ENCODE data around the gene RFX4. TPM values are rescaled to one million over a fixed set of nuclear protein-coding genes. Genes with fewer than 3 reads are reported as not detected.

Gene RFX4
- total and polyA plus RNA-seq, 2 of the 8 experiments (the other 6 are each of a cell fraction or from before 2014, with no cell fraction given): 0.06 TPM; not detected in 1

DNA sequence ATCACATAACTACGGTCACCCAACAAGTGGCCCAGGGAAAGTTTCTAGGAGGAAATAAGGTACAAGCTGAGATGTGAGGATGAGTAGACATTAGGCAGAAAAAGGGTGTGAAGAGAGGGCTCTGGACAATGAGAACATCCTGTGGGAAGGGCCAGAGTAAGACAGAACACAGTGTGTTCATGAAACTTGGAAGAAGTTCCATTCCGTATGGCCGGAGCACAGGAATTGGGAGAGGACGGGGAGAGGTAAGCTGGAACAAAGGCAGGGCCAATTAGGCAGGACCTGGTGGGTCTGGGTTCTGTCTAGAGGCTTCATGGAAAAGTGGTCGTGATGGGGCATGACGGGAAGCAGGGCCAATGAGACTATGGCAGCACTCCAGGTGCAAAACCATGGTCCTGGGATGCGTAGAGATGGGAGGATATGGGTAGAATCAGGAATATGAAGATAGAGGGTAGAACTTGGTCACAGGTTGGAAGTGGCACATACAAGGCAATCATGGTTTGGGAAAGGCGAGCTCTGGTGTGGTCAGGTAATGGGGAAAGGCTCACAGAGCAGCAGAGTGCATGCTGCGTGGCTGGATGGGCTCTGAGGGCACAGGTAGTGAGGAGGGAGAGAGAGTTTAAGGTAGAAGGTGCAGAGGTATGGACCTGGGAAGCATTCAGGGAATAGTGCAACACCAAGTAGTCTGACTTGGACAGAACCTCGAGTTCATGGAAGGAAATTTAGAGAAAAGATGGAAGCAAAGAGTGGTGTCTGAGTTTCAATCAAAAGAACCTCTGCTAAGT lies 93.0 kb downstream of the RFX4 start:
- no peak overlapping the region for H4K91ac ChIP-seq (replicated peaks; ENCODE audit: insufficient read length, low read length)
- H3K4ac ChIP-seq (replicated peaks; ENCODE audit: insufficient read length, low read depth, low read length): no peak overlapping the region
- CTCF ChIA-PET (ENCODE audit: partially characterized antibody): interaction anchor here (0.7 kb wide), 1 partner anchor 29 kb away, joined by 3 read pairs; no protein-coding TSS in a partner anchor
- FAIRE-seq: no peak
- 0 out of 2 replicates have a peak overlapping the region, but pooled peaks have one; percentile 34 for H2BK15ac ChIP-seq (ENCODE audit: low read length)
- no peak overlapping the region for H2AK5ac ChIP-seq (ENCODE audit: low read depth, low read length)
- POLR2A ChIA-PET (ENCODE audit: partially characterized antibody): no interaction called here
- DNase-seq (ENCODE audit: low read depth in 1 of 2, low spot score in 2 of 2): peak in 1 of 2 experiments; percentile 29
- no peak overlapping the region for H3K4me3 ChIP-seq (ENCODE audit: extremely low read depth in 1 of 4, insufficient read depth in 2 of 4, low read depth in 3 of 4, low read length in 4 of 4)
- H3K79me2 ChIP-seq (ENCODE audit: control insufficient read depth in 1 of 2, insufficient read depth in 2 of 2, low read length in 2 of 2): no peaks in the 10 kb centered on the region
- H3K36me3 ChIP-seq (ENCODE audit: control insufficient read depth in 2 of 4, insufficient read depth in 4 of 4, low read length in 3 of 4): no peaks in the 10 kb centered on the region
- H3K9me3 ChIP-seq (ENCODE audit: insufficient read depth in 2 of 2, low read depth in 1 of 2, low read length in 1 of 2): no peaks in the 10 kb centered on the region
- no peak overlapping the region for H2BK5ac ChIP-seq (ENCODE audit: low read depth, low read length)
- no peaks in the 10 kb centered on the region for H3K27me3 ChIP-seq (replicated peaks in 1 of 4; ENCODE audit: control insufficient read depth in 3 of 4, extremely low read depth in 1 of 4, insufficient read depth in 3 of 4, low read length in 3 of 4)
- H2BK120ac ChIP-seq (replicated peaks; ENCODE audit: low read depth, low read length): no peak overlapping the region
- peaks cover 0 to 7% (median 5%) of the 10 kb centered on the region in 4 experiments; a peak in 5 of 7 replicates for H3K4me1 ChIP-seq (replicated peaks in 1 of 4; ENCODE audit: control insufficient read depth in 3 of 4, insufficient read depth in 4 of 4, low read length in 3 of 4)
- no peak overlapping the region for H3K4me2 ChIP-seq (ENCODE audit: insufficient read depth in 1 of 2, low read depth in 2 of 2, low read length in 2 of 2)
- H3K23me2 ChIP-seq (ENCODE audit: low read depth, low read length): no peaks in the 10 kb centered on the region; the same call in 1 of the 2 replicates
- no peak overlapping the region for H2BK12ac ChIP-seq (ENCODE audit: low read depth, low read length)
- H3K23ac ChIP-seq (ENCODE audit: insufficient read length): no peak overlapping the region
- H4K8ac ChIP-seq (ENCODE audit: extremely low read depth, insufficient read depth, low read length): no peak overlapping the region
- H2AFZ ChIP-seq (ENCODE audit: low read length): no peak overlapping the region
- no peak overlapping the region for H3K27ac ChIP-seq (ENCODE audit: low read depth, low read length)
- H3K9ac ChIP-seq (replicated peaks in 1 of 4; ENCODE audit: extremely low read depth in 1 of 4, low read depth in 3 of 4, low read length in 3 of 4): no peak overlapping the region
- WGBS, 2 experiments (ENCODE audit: extremely low coverage in 1 of 2, insufficient coverage in 1 of 2, insufficient read length in 1 of 2, insufficient replicate concordance in 2 of 2, low coverage in 1 of 2, low lambda C conversion rate in 2 of 2, missing lambda C conversion rate in 1 of 2): 90% methylated on average over 10 of the region's 10 CpGs; no CpG with 5 or more reads in 1 of the 2 experiments
- H3K56ac ChIP-seq (replicated peaks; ENCODE audit: insufficient read length, low read depth, low read length): no peak overlapping the region
- no peak overlapping the region for H4K5ac ChIP-seq (ENCODE audit: insufficient read length, low read depth, low read length)
- H3K79me1 ChIP-seq (ENCODE audit: low read depth, low read length): no peaks in the 10 kb centered on the region
- H3K14ac ChIP-seq (ENCODE audit: insufficient read length): no peak overlapping the region
- H2BK20ac ChIP-seq (ENCODE audit: low read length): no peak overlapping the region
- H4K20me1 ChIP-seq (replicated peaks in 1 of 2; ENCODE audit: control insufficient read depth in 1 of 2, insufficient read depth in 2 of 2, low read length in 2 of 2): no peaks in the 10 kb centered on the region
- TF ChIP-seq CTBP2 (IDR thresholded peaks at IDR 0.05; ENCODE audit: borderline replicate concordance, insufficient read depth, insufficient read length, low read length) (no peak), SIX5 (IDR thresholded peaks at IDR 0.05; ENCODE audit: low read depth, low read length) (no peak), BACH1 (IDR thresholded peaks at IDR 0.05; ENCODE audit: low read length) (no peak), KDM4A (IDR thresholded peaks at IDR 0.05; ENCODE audit: low read depth, low read length, severe bottlenecking) (no peak)
- H3K18ac ChIP-seq (ENCODE audit: extremely low read depth, low read length): no peak overlapping the region
